ENCODE data around the gene CDC26. TPM values are rescaled to one million over a fixed set of nuclear protein-coding genes. Genes with fewer than 3 reads are reported as not detected.
"Not testable (repeated sequence)": the region's sequence is repeated elsewhere in the genome, so short reads cannot be mapped to it uniquely, and the experiment has no call there.

CDC26 gene
- total RNA-seq, 4 donors from 2014 or later: 20.5 to 42.4 (median 26.5) TPM

DNA sequence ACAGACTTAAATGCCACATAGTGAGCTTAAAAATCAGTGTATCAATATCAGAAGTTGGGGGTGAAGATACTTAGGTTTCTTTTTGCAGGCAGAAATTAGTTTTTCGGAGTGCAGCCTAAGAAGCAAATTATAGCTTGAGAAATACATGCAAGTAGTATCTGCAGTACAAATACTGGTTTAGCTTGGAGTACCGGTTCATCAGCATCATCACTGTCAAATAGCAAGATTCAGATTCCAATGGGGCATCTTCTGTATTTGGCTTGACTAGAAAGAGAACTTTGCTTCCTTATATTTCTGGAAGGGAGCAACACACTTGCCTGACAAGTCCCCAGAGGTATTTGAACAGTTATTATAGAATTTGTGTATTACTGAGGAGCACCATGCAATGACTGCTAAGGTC, 34.2 kb downstream of the CDC26 start:
- 84 to 95% methylated on average over 2 of the region's 2 CpGs for WGBS, 2 donors
- Histone ChIP-seq H3K4me1 (no peaks in the 10 kb centered on the region), H3K27me3 (no peaks in the 10 kb centered on the region), H3K9me3 (no peaks in the 10 kb centered on the region), H3K4me3 (no peak overlapping the region), H3K27ac (no peak overlapping the region), H3K36me3 (no peaks in the 10 kb centered on the region)
- no peak for TF ChIP-seq POLR2A (IDR thresholded peaks at IDR 0.05)
- no peak for TF ChIP-seq CTCF (IDR thresholded peaks at IDR 0.05)
- intact Hi-C loops (cut with DNase I): no loop called here
- DNase-seq: no peak

DNA sequence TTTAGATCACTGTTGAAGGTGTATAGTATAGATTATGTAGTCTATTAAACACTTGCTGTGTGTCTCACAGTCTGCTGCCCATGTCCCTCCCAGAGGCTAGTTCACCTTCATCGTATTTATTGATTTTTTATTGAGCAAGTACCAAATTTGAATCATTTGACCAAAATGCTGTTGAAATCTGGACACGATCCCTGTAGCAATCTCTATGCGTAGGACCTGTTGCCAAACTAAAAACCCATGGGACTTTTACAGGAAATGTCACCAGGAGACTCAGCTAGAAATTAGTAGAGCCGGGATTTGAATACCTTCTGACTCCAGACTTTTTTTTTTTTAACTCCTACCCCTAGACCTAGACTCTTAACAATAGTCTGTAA, 36.5 kb downstream of the CDC26 start:
- no peak for TF ChIP-seq POLR2A (IDR thresholded peaks at IDR 0.05)
- no peak for TF ChIP-seq CTCF (IDR thresholded peaks at IDR 0.05)
- H3K36me3 ChIP-seq: no peaks in the 10 kb centered on the region
- DNase-seq: no peak
- H3K4me3 ChIP-seq: no peak overlapping the region
- no peak overlapping the region for H3K27ac ChIP-seq
- no peaks in the 10 kb centered on the region for H3K9me3 ChIP-seq
- H3K27me3 ChIP-seq: no peaks in the 10 kb centered on the region
- 63 to 84% methylated on average over 4 of the region's 4 CpGs for WGBS, 2 donors
- peaks cover 0 to 11% (median under 1%) of the 10 kb centered on the region in 3 donors for H3K4me1 ChIP-seq
- intact Hi-C loops (cut with DNase I): no loop called here

DNA sequence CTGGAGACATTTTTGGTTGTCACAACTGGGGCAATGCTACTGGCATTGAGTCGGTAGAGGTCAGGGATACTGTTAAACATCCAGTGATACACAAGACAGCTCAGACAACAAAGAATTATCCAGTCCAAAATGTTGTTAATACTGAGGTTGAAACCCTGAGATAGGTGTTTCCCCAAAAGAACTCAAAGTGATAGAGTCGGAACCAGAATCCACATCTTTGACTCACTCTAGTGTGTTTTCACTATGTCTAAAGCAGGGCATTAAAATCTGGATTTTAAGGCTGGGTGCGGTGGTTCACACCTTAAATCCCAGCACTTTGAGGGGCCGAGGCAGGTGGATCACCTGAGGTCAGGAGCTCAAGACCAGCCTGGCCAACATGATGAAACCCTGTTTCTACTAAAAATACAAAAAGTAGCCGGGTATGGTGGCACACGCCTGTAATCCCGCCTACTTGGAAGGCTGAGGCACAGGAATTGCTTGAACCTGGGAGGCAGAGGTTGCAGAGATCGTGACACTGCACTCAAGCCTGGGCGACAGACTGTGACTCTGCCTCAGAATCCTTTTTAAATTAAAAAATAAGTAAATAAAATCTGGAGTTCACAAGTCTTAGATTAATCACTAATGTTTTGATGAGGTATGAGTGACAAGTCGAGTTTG, 37.0 kb downstream of the CDC26 start:
- Histone ChIP-seq H3K9me3 (no peaks in the 10 kb centered on the region), H3K27me3 (no peaks in the 10 kb centered on the region), H3K4me3 (no peak overlapping the region), H3K27ac (no peak overlapping the region), H3K4me1 (peaks cover 0 to 16% (median 5%) of the 10 kb centered on the region in 3 donors), H3K36me3 (no peaks in the 10 kb centered on the region)
- DNase-seq: no peak
- no peak for TF ChIP-seq POLR2A (IDR thresholded peaks at IDR 0.05)
- TF ChIP-seq CTCF (IDR thresholded peaks at IDR 0.05): no peak
- WGBS, 2 donors: 87 to 92% methylated on average over 9 to 10 of the region's 10 CpGs
- intact Hi-C loops (cut with DNase I): no loop called here

DNA sequence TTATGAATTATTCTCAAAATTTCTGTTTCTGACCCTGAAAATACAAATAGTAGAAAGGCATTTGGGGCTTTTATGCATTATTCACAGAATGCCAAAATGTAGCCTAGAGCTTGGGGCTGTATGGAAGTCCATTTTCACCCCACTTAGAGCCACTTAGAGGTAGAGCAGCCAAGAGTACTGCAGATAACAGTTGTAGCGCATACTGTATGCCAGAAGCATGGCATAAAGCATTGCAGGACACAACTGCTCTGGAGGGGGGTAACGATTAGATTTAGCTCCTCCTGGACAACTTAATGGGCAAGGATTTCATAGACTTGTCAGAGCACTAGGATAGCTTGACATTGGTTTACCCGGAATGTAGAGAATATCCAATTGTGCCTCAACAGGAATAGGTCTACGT, 38.3 kb downstream of the CDC26 start:
- Histone ChIP-seq H3K27me3 (no peaks in the 10 kb centered on the region), H3K27ac (no peak overlapping the region), H3K4me1 (peaks cover 0 to 29% (median 14%) of the 10 kb centered on the region in 3 donors), H3K36me3 (no peaks in the 10 kb centered on the region), H3K4me3 (no peak overlapping the region), H3K9me3 (no peaks in the 10 kb centered on the region)
- no peak for DNase-seq
- 90 to 94% methylated on average over 4 of the region's 4 CpGs for WGBS, 2 donors
- intact Hi-C loops (cut with DNase I): no loop called here
- no peak for TF ChIP-seq POLR2A (IDR thresholded peaks at IDR 0.05)
- no peak for TF ChIP-seq CTCF (IDR thresholded peaks at IDR 0.05)

DNA sequence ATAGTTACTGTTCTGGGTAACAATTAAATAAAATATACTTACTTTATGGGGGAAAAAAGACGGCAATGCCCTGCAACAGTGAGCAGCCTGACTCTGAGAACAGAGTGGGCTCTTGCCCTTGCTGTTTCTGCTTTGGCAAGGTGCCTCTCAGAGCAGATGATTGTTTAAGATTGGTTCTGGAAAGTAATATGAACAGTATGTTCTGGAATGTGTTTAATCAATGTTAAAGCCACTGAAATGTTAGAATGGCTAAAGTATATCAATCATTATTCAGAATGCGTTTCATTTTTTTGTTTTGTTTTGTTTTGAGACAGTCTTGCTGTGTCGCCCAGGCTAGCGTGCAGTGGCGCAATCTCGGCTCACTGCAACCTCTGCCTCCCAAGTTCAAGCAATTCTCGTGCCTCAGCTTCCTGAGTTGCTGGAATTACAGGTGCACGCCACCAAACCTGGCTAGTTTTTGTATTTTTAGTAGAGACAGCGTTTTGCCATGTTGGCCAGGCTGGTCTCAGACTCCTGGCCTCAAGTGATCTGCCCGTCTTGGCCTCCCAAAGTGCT, 39.6 kb downstream of the CDC26 start:
- H3K27me3 ChIP-seq; H3K36me3 ChIP-seq; intact Hi-C loops (cut with DNase I); H3K9me3 ChIP-seq; H3K27ac ChIP-seq; H3K4me3 ChIP-seq; DNase-seq: not testable (repeated sequence)
- peaks cover 0 to 32% (median 14%) of the 10 kb centered on the region in 3 donors for H3K4me1 ChIP-seq
- WGBS, 2 donors: 78% methylated on average over 10 of the region's 10 CpGs

Measured in esophagus squamous epithelium (tissue), 5 donors.